ENCODE measurements around the gene ANXA4. TPM values are rescaled to one million over a fixed set of nuclear protein-coding genes. Genes with fewer than 3 reads are reported as not detected.
A peak's percentile ranks its signal among the peaks of the same experiment; 100 is the strongest.

Gene ANXA4
- total RNA-seq, 4 donors from 2014 or later, result 72.0 to 101 (median 82.5) TPM

GRCh38 chr2:69766014-69766413 lies 24.1 kb downstream of the ANXA4 start:
- no peaks in the 10 kb centered on the region for H3K36me3 ChIP-seq
- peaks cover 11 to 39% of the 10 kb centered on the region in 2 donors for H3K4me1 ChIP-seq
- intact Hi-C loops (cut with DNase I), result no loop called here
- DNase-seq, result no peak
- H3K9me3 ChIP-seq, result no peaks in the 10 kb centered on the region
- no peak overlapping the region for H3K4me3 ChIP-seq (replicated peaks in 1 of 3)
- 77 to 93% methylated on average over 3 of the region's 3 CpGs for WGBS, 2 donors
- no peaks in the 10 kb centered on the region for H3K27me3 ChIP-seq
- TF ChIP-seq CTCF (IDR thresholded peaks at IDR 0.05) (no peak), POLR2A (IDR thresholded peaks at IDR 0.05) (no peak)
- H3K27ac ChIP-seq, result peak overlapping the region in 1 of 3 donors; percentile 47

DNA sequence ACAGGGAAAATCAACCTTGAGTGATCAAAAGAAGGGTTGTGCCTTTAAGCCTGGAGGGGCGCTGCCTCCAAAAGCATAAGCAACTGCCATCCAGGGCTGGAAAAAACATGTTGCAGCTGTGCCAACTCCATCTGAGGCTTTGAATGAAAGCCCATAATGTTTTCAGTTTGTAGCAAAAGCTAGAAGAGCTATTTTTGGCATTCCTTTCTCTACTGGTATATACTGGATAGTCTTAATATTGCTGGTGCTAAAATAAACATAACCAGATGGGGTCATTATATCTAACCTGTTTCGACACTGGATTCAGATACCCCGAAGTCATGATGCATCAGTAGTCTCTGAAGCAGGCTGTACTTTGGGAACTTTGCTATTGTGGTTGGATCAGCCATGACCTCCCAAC lies 25.1 kb downstream of the ANXA4 start:
- H3K4me3 ChIP-seq (replicated peaks in 1 of 3), result no peak overlapping the region
- peaks cover 11 to 43% of the 10 kb centered on the region in 2 donors for H3K4me1 ChIP-seq
- H3K27me3 ChIP-seq, result no peaks in the 10 kb centered on the region
- peak; percentile 50 to 59 for DNase-seq
- WGBS, 2 donors, result 27 to 44% methylated on average over 3 of the region's 3 CpGs
- no peaks in the 10 kb centered on the region for H3K9me3 ChIP-seq
- no peaks in the 10 kb centered on the region for H3K36me3 ChIP-seq
- peak overlapping the region; percentile 6 to 47 (median 42) for H3K27ac ChIP-seq
- intact Hi-C loops (cut with DNase I), result no loop called here
- TF ChIP-seq CTCF (IDR thresholded peaks at IDR 0.05) (peak in 1 of 6 experiments; percentile 16), POLR2A (IDR thresholded peaks at IDR 0.05) (no peak)

GRCh38 chr2:69768235-69768634 lies 26.3 kb downstream of the ANXA4 start:
- Histone ChIP-seq H3K36me3 (no peaks in the 10 kb centered on the region), H3K4me3 (replicated peaks in 1 of 3) (no peak overlapping the region), H3K9me3 (no peaks in the 10 kb centered on the region), H3K4me1 (peaks cover 11 to 39% of the 10 kb centered on the region in 2 donors), H3K27me3 (no peaks in the 10 kb centered on the region), H3K27ac (no peak overlapping the region)
- WGBS, 2 donors, result 94 to 96% methylated on average over 5 of the region's 5 CpGs
- intact Hi-C loops (cut with DNase I), result no loop called here
- TF ChIP-seq POLR2A (IDR thresholded peaks at IDR 0.05), result no peak
- TF ChIP-seq CTCF (IDR thresholded peaks at IDR 0.05), result no peak
- DNase-seq, result no peak

DNA sequence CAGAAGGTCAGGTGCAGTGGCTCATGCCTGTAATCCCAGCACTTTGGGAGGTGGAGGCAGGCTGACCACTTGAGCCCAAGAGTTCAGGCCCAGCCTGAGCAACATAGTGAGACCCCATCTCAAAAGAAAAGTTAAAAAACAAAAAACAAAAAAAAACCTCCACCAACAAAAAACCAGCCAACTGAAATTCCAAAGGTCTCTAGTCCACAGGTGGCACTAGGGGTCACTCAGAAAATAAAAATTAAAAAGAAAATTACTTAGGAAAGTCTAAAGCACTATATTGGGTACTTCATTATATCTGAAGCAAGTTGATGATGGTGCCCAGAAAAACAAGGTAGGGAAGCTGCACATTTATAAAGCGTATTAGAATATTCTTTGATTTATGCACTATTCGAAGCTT lies 26.9 kb downstream of the ANXA4 start:
- DNase-seq, result no peak
- Histone ChIP-seq H3K9me3 (no peaks in the 10 kb centered on the region), H3K4me3 (replicated peaks in 1 of 3) (no peak overlapping the region), H3K4me1 (peaks cover 11 to 39% of the 10 kb centered on the region in 2 donors), H3K27ac (no peak overlapping the region), H3K36me3 (no peaks in the 10 kb centered on the region), H3K27me3 (no peaks in the 10 kb centered on the region)
- WGBS, 2 donors, result 96 to 99% methylated on average over 2 of the region's 2 CpGs
- intact Hi-C loops (cut with DNase I), result no loop called here
- no peak for TF ChIP-seq CTCF (IDR thresholded peaks at IDR 0.05)

DNA sequence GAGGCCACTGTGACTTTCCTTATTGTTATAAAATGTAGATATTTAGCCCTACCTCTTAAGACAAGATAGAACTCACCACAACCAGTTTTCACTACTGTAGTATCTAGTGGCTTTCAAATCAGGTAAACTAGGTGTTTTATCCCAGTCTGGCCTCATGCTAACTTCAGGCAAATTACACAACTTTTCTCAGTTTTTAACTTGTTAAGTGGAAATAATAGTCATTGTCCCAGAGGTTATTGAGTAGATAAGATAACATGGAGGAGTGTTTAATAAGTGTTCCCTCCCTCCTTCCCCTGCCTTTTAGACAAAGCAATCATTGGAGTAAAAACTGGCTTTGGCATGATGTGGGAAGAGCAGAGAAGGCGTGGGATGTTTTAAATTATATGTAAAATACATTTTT lies 27.3 kb downstream of the ANXA4 start:
- TF ChIP-seq POLR2A (IDR thresholded peaks at IDR 0.05), result no peak
- no peak for TF ChIP-seq CTCF (IDR thresholded peaks at IDR 0.05)
- 87 to 93% methylated on average over 1 of the region's 1 CpG for WGBS, 2 donors
- Histone ChIP-seq H3K36me3 (no peaks in the 10 kb centered on the region), H3K4me3 (replicated peaks in 1 of 3) (no peak overlapping the region), H3K27ac (peak overlapping the region in 1 of 3 donors; percentile 65), H3K27me3 (no peaks in the 10 kb centered on the region), H3K9me3 (no peaks in the 10 kb centered on the region), H3K4me1 (peaks cover 11 to 39% of the 10 kb centered on the region in 2 donors)
- intact Hi-C loops (cut with DNase I), result no loop called here
- DNase-seq, result no peak

Measured in thyroid gland (tissue), 4 donors.